GM06990 (cell line): ENCODE measurements around the gene INPP5K.
A peak's percentile ranks its signal among the peaks of the same experiment; 100 is the strongest.
"Not testable (repeated sequence)": the region's sequence is repeated elsewhere in the genome, so short reads cannot be mapped to it uniquely, and the experiment has no call there.

Source experiments
- DNase-seq: peaks from one replicate; pipeline ENCODE4 v3.0.0-alpha.2; 2011; ENCODE audit not compliant: insufficient read length; ENCODE audit errors: extremely low read depth
- H3K27me3 ChIP-seq: replicated peaks from 2 replicates; pipeline ENCODE4 v1.6.0; 2011; ENCODE audit warnings: low read length; ENCODE audit not compliant: control insufficient read depth, insufficient read depth
- H3K36me3 ChIP-seq: 2 replicates; pipeline ENCODE4 v1.5.1; 2011; ENCODE audit warnings: low read length; ENCODE audit not compliant: control insufficient read depth, insufficient read depth
- H3K4me3 ChIP-seq: replicated peaks from 2 replicates; pipeline ENCODE4 v1.5.1; 2011; ENCODE audit warnings: low read depth, mild to moderate bottlenecking, control low read depth, low read length
- CTCF ChIP-seq: IDR thresholded peaks from 2 replicates; pipeline ENCODE4 v1.5.1; 2011; ENCODE audit warnings: low read length, control low read depth, mild to moderate bottlenecking, inconsistent platforms; ENCODE audit not compliant: insufficient read depth, poor library complexity, severe bottlenecking

INPP5K gene

GRCh38 chr17:1516388-1517161 lies at the start of gene INPP5K:
Gene INPP5K (minus strand): TSS chr17:1516612. CDS start chr17:1516499, 113 bp downstream.
- H3K27me3 ChIP-seq = no peaks in the 10 kb centered on the region

DNA sequence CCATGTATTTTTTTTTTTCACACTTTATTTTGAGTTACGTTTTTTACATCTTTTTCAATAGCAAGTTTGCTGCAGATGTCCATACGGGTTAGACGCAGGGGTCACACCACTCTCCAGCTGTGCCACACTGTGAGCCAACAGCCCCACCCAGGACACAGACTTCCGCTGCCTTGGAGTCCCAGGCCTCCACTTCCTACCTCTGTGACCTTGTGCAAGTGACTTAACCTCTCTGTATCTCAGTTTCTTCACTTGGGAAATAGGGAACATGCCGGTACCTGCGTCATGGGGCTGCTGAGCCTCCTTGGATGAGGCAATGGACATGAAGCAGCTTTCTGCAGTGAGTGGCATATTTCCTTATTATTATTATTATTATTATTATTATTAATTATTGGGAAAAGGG lies 49.5 kb upstream of the INPP5K start:
- Histone ChIP-seq H3K36me3 (no peaks in the 10 kb centered on the region), H3K27me3 (no peaks in the 10 kb centered on the region), H3K4me3 (peak overlapping the region; percentile 45; the same call in 1 of the 2 replicates)
- no peak for TF ChIP-seq CTCF
- DNase-seq = no peak

More at GRCh38 chr17:1516388-1517161, at the start of gene INPP5K:
- DNase-seq = peak; percentile 98
- H3K4me3 ChIP-seq = peak within 1 kb of the TSS; percentile 93
- no peak for TF ChIP-seq CTCF
- peaks cover 7% of the 10 kb centered on the region for H3K36me3 ChIP-seq

DNA sequence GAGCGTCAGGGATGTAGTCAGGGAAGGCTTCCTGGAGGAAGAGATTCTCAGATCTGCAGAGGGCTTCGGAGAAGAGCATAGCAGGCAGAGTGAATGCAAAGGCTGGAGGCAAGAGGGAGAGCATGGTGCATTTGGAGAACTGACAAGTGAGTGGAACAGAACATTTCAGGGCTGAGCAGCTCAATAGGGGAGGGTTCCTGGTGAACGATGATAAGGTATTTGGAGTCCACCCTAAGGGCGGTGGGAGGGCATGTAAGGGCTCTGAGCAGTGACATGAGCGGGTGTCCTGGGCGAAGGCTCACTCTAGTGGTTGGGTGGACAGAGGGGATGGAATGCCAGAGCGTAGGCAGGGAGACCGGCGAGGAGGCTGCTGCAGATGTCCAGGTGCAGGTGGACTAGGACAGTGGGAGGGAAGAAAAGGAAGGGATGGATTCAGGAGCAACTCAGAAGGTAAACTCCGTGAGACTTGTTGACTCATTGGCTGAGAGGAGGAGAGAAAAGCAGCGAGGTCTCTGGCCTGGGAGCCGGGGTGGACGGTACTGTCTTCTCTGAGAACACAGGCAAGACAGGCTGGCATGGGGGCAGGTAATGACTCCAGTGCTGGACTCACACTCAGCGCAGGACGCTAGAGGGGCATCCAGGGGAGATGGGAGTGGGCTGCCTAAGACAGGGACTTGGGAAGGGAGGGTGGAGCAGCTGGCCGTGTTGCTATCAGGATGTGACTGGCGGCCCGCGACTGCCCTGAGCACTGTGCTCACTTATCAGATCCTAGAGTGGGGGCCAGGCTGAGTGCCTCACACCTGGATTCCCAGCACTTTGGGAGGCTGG lies 47.6 kb upstream of the INPP5K start:
- H3K27me3 ChIP-seq = no peaks in the 10 kb centered on the region
- peaks cover 2% of the 10 kb centered on the region; the same call in 1 of the 2 replicates for H3K36me3 ChIP-seq
- no peak for DNase-seq
- no peak for TF ChIP-seq CTCF
- H3K4me3 ChIP-seq = no peak overlapping the region

- not testable (repeated sequence) for DNase-seq, H3K27me3 ChIP-seq, H3K4me3 ChIP-seq, H3K36me3 ChIP-seq
These were observed 47.0 kb upstream of the INPP5K start for GRCh38 chr17:1563471-1563785.

DNA sequence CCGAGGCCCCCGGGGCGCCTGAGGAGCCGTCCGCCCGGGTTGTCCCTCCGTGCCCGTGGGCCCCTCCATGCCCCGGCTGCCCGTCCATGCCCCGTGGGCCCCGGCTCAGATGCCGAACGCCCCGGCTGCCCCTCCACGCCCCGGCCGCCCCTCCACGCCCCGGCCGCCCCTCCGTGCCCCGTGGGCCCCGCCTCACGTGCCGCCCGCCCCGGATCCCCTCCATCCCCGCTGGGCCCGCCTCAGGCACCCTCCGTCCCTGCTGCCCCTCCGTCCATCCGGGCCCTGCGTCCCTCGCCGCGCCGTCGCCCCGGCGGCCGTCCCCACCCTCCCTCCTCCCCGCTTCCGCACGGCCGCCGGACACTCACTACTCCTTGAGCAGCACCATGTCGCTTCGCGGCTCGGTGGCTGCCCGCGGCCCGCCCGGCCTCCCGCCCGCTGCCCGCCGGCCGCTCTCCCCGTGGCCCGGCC lies 45.8 kb upstream of the INPP5K start:
- TF ChIP-seq CTCF = no peak
- DNase-seq = no peak

More for the DNA sequence above, 45.8 kb upstream of the INPP5K start:
- Histone ChIP-seq H3K4me3 (peak overlapping the region; percentile 84), H3K27me3 (no peaks in the 10 kb centered on the region), H3K36me3 (peaks cover 2% of the 10 kb centered on the region; the same call in 1 of the 2 replicates)
